ENCODE data around the gene RAET1G.

Gene RAET1G

GRCh38 chr6:149905371-149905910, 17.5 kb downstream of the RAET1G start:
- no peak overlapping the region for H3K4me3 ChIP-seq (ENCODE audit: low read depth, low read length)
- ChIA-PET POLR2A (no interaction called here), CTCF (interaction anchor here (0.9 to 2.6 kb wide), 9 partner anchors 9 to 111 kb away, joined by 3 to 8 read pairs (median 4); no protein-coding TSS in a partner anchor)
- no peak for TF ChIP-seq CTCF (IDR thresholded peaks at IDR 0.05; ENCODE audit: insufficient read depth, low read length, missing control alignments)
- no peak for DNase-seq (ENCODE audit: low read depth, low spot score)

- no peak overlapping the region for H3K4me3 ChIP-seq (ENCODE audit: low read depth, low read length)
- CTCF ChIA-PET: interaction anchor here (0.7 to 2.6 kb wide), 10 partner anchors 8 to 112 kb away, joined by 3 to 8 read pairs (median 4); no protein-coding TSS in a partner anchor
- POLR2A ChIA-PET: no interaction called here
- no peak for TF ChIP-seq CTCF (IDR thresholded peaks at IDR 0.05; ENCODE audit: insufficient read depth, low read length, missing control alignments)
- no peak for DNase-seq (ENCODE audit: low read depth, low spot score)
Observed at GRCh38 chr6:149904661-149905370, 18.1 kb downstream of the RAET1G start.

GRCh38 chr6:149903938-149904611, 18.8 kb downstream of the RAET1G start:
- POLR2A ChIA-PET: no interaction called here
- CTCF ChIA-PET: interaction anchor here (0.7 to 2.6 kb wide), 6 partner anchors 10 to 113 kb away, joined by 3 to 8 read pairs (median 4); no protein-coding TSS in a partner anchor
- DNase-seq (ENCODE audit: low read depth, low spot score): no peak

DNA sequence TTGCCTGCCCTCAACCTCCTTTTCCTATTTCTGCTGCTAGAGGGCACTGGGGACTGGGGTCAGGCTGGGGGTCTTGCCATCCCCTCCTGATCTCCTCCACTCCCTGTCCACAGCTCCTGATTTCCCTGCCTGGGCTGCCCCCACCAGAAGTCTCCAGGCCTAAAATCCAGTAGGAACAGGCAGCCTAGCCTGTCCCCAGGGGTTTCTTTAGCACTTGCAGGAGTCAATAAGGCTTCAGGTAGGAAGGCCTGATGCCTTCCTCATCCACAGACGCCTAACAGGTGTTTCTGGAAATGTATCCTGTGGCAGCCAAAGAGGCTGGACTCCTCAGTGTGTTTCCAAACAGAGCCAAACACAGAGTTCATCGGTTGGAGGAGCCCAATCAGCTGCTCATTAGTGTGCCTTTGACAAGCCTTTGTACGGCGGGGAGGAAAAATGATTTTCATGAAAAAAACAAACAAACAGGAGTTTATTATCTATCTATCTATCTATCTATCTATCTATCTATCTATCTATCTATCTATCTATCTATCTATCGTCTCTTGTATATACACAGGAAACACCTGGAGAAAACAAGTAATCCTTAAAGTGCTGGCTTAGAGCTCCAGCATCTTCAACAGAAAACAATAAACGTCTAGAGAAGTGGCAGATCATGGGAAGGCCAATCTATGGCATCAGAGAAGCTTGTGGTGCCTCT, 21.3 kb downstream of the RAET1G start:
- H3K4me3 ChIP-seq (ENCODE audit: low read depth, low read length): no peak overlapping the region
- DNase-seq (ENCODE audit: low read depth, low spot score): no peak
- no peak for TF ChIP-seq CTCF (IDR thresholded peaks at IDR 0.05; ENCODE audit: insufficient read depth, low read length, missing control alignments)
- POLR2A ChIA-PET: no interaction called here
- CTCF ChIA-PET: interaction anchor here (0.7 to 2.2 kb wide), 2 partner anchors 67 to 70 kb away, joined by 3 to 8 read pairs; no protein-coding TSS in a partner anchor

More at GRCh38 chr6:149903938-149904611, 18.8 kb downstream of the RAET1G start:
- no peak for TF ChIP-seq CTCF (IDR thresholded peaks at IDR 0.05; ENCODE audit: insufficient read depth, low read length, missing control alignments)
- no peak overlapping the region for H3K4me3 ChIP-seq (ENCODE audit: low read depth, low read length)

DNA sequence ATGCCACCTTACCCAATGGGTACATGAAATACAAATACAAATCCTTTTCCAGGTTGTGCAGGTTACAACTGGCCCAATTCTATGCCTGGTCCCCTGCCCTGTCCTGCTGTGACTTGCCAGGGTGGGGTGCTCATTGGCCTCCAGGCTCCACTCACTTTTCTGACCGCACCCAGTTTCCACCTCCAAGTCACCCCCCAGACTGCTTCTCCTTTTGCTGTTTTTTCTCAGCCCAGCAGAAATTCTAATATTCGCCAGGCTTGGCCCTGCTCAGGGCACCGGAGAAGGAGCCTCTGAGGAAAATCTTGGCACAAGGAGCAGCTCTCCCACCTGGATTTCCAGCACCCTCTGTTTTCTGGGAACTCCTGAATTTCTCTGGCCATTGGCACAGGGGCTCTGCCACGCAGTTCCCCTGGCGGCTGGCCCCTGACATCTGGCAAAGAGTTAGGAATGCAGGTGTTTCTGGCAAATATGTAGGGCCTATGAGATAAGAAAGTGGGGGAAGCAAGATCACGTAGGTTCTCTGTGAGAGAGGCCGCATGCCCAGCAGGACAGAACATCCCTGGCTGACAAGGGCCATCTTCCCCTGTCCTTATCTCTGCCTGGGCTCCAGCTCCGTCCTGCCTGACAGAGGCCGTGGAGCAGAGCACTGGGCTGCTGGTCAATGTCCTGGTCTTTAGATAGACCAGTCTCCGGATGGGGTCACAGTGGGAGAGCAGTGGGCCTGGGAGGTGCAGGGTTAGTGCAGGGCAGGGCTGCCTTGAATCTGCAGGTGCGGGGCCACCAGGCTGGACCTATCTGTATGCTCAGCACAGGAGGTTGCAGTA, 22.1 kb downstream of the RAET1G start:
- TF ChIP-seq CTCF (IDR thresholded peaks at IDR 0.05; ENCODE audit: insufficient read depth, low read length, missing control alignments): no peak
- no peak overlapping the region for H3K4me3 ChIP-seq (ENCODE audit: low read depth, low read length)
- POLR2A ChIA-PET: no interaction called here
- DNase-seq (ENCODE audit: low read depth, low spot score): no peak
- CTCF ChIA-PET: interaction anchor here (0.7 to 2.2 kb wide), 3 partner anchors 66 to 116 kb away, joined by 3 to 8 read pairs (median 3); no protein-coding TSS in a partner anchor

Measured in AG04449 (cell line).